HG02943 (cell line): ENCODE measurements around the gene IL10RA.
"Not testable (repeated sequence)": the region's sequence is repeated elsewhere in the genome, so short reads cannot be mapped to it uniquely, and the experiment has no call there.

Experiments
- ATAC-seq: cut with Tn5 transposase; IDR thresholded peaks from one replicate; pipeline ENCODE4 v1.9.1; 2021; ENCODE audit warnings: mild to moderate bottlenecking, low read depth, moderate library complexity; ENCODE audit not compliant: unreplicated experiment

IL10RA gene

GRCh38 chr11:118004543-118005223, 18.5 kb downstream of the IL10RA start:
- ATAC-seq: no peak

GRCh38 chr11:118005224-118006152, 19.3 kb downstream of the IL10RA start:
- no peak for ATAC-seq

- ATAC-seq: no peak
These were observed 19.9 kb downstream of the IL10RA start for GRCh38 chr11:118006153-118006534.

- ATAC-seq: no peak
These were observed 20.8 kb downstream of the IL10RA start for GRCh38 chr11:118007040-118007439.

- not testable (repeated sequence) for ATAC-seq
These were observed 21.5 kb downstream of the IL10RA start for GRCh38 chr11:118007563-118008270.

- ATAC-seq: no peak
These were observed 22.2 kb downstream of the IL10RA start for GRCh38 chr11:118008271-118008911.

- no peak for ATAC-seq
These were observed 23.9 kb downstream of the IL10RA start for GRCh38 chr11:118009864-118010737.

- peak; percentile 62 for ATAC-seq
These were observed 24.7 kb downstream of the IL10RA start for GRCh38 chr11:118010738-118011461.

- ATAC-seq: no peak
These were observed 26.0 kb downstream of the IL10RA start for GRCh38 chr11:118012083-118012669.

- ATAC-seq: no peak
These were observed 27.8 kb downstream of the IL10RA start for GRCh38 chr11:118014022-118014421.

GRCh38 chr11:118015385-118015841, 29.2 kb downstream of the IL10RA start:
- ATAC-seq: no peak

- ATAC-seq: no peak
These were observed 29.9 kb downstream of the IL10RA start for GRCh38 chr11:118016104-118016503.

- ATAC-seq: no peak
These were observed 30.9 kb downstream of the IL10RA start for GRCh38 chr11:118017111-118017510.

GRCh38 chr11:118017631-118018315, 31.6 kb downstream of the IL10RA start:
- no peak for ATAC-seq

GRCh38 chr11:118018401-118018800, 32.2 kb downstream of the IL10RA start:
- no peak for ATAC-seq

- ATAC-seq: no peak
These were observed 35.0 kb downstream of the IL10RA start for GRCh38 chr11:118021146-118021545.

- no peak for ATAC-seq
These were observed 41.5 kb downstream of the IL10RA start for GRCh38 chr11:118027694-118028093.

- no peak for ATAC-seq
These were observed 42.4 kb downstream of the IL10RA start for GRCh38 chr11:118028626-118029025.
